Activated B cell treated with CpG ODN at 0.5 μM for 24 hours (primary cell): Measurements from ENCODE around the gene RAD51B. TPM values are rescaled to one million over a fixed set of nuclear protein-coding genes. Genes with fewer than 3 reads are reported as not detected.

Experiments used
- ATAC-seq: fragments of 200-7000 bp; cut with Tn5 transposase; one replicate; pipeline ENCODE4 v1.10.0; 2021; ENCODE audit warnings: low read depth, mild to moderate bottlenecking, moderate library complexity
- CTCF ChIA-PET: fragments of 350-600 bp; sonication (Branson Sonifier 250); formaldehyde crosslinking; loops from one replicate; lab custom pipeline; 2021; ENCODE audit warnings: antibody characterized with exemption; lab: Charles Lee
- POLR2A ChIA-PET: fragments of 350-600 bp; sonication (Branson Sonifier 250); formaldehyde crosslinking; loops from one replicate; lab custom pipeline; 2021; ENCODE audit warnings: antibody characterized with exemption; lab: Charles Lee
- DNase-seq: peaks from one replicate; pipeline ENCODE4 v3.0.0; 2022
- H3K27ac Mint-ChIP-seq: one replicate; pipeline ENCODE4 v1.8.0; 2020; ENCODE audit warnings: mixed read lengths
- H3K27me3 Mint-ChIP-seq: one replicate; pipeline ENCODE4 v1.8.0; 2021; ENCODE audit warnings: mixed read lengths
- H3K36me3 Mint-ChIP-seq: one replicate; pipeline ENCODE4 v1.8.0; 2021; ENCODE audit warnings: low read depth, mixed read lengths
- H3K4me1 Mint-ChIP-seq: one replicate; pipeline ENCODE4 v1.8.0; 2021; ENCODE audit warnings: mixed read lengths
- H3K4me3 Mint-ChIP-seq: one replicate; pipeline ENCODE4 v1.8.0; 2020; ENCODE audit warnings: mild to moderate bottlenecking, mixed read lengths
- H3K9me3 Mint-ChIP-seq: one replicate; pipeline ENCODE4 v1.8.0; 2020; ENCODE audit warnings: mixed read lengths
- intact Hi-C: fragments of 100-400 bp; cut with micrococcal nuclease; formaldehyde crosslinking; loops from one replicate; pipeline ENCODE4 v1.15.1; 2024
- total RNA-seq: library from RNA; stranded (reverse); gene quantifications from 2 replicates; pipeline ENCODE4 v1.2.3, GENCODE V29; 2022
- TF ChIP-seq, protein P1 (sequence below): fragments of 200-600 bp; IDR thresholded peaks from one replicate; pipeline ENCODE4 v1.8.0; 2022; ENCODE audit warnings: antibody characterized with exemption, mild to moderate bottlenecking

RAD51B gene
- total RNA-seq, 1 donor from 2014 or later = 53.9 TPM

DNA sequence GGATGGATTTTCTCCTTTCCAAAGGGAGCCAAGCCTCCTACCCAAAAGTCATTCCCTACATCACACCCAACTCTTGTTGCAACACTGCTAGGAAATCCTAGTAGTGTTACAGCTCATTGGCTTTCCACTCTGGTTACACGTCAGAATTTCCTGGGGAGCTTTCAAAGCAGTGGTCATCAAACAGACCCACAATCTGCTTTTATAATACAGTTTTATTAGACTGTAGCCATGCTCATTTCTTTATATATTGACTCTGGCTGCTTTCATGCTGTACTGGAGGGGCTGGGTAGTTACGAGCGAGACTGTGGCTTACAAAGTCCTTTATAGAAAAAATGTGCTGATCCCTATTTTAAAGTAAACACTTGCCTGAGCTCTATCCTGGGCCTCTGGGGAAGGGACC, 37.5 kb upstream of the RAD51B start:
- peaks cover 98% of the 10 kb centered on the region for H3K36me3 Mint-ChIP-seq
- intact Hi-C loops = no loop called here

DNA sequence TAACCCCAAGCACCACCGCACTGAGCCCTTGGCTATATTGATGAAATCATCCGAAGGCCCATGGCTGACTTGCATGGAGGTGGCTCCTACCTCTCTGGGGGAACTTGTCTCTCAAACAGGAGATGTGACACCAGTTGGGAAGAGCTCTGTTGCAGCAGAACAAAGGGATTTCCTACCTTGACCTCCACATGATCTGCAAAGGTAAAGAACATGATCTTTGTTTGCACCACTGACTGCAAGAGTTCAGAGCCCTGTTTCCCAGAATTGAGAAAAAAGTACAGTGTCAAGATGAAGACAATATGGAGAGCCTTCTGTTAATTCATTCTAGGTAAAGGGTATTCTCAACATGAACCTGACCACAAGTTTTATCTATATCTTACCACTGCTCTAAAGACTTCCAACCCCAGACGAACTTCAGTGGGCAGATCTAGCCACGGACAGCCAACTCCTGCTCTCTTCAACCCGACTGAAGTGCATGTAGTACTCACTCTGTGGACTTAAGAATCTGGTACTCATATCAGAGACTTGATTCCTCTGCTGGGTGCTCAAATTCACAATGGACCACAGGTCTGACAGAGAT, 35.2 kb upstream of the RAD51B start:
- intact Hi-C loops = no loop called here
- Mint-ChIP-seq H3K27ac (no peak overlapping the region), H3K9me3 (no peaks in the 10 kb centered on the region), H3K27me3 (no peaks in the 10 kb centered on the region), H3K36me3 (peaks cover 100% of the 10 kb centered on the region), H3K4me1 (no peaks in the 10 kb centered on the region), H3K4me3 (no peak overlapping the region)
- ChIA-PET POLR2A (no interaction called here), CTCF (no interaction called here)
- TF ChIP-seq, protein P1, sequence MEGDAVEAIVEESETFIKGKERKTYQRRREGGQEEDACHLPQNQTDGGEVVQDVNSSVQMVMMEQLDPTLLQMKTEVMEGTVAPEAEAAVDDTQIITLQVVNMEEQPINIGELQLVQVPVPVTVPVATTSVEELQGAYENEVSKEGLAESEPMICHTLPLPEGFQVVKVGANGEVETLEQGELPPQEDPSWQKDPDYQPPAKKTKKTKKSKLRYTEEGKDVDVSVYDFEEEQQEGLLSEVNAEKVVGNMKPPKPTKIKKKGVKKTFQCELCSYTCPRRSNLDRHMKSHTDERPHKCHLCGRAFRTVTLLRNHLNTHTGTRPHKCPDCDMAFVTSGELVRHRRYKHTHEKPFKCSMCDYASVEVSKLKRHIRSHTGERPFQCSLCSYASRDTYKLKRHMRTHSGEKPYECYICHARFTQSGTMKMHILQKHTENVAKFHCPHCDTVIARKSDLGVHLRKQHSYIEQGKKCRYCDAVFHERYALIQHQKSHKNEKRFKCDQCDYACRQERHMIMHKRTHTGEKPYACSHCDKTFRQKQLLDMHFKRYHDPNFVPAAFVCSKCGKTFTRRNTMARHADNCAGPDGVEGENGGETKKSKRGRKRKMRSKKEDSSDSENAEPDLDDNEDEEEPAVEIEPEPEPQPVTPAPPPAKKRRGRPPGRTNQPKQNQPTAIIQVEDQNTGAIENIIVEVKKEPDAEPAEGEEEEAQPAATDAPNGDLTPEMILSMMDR = no peak
- DNase-seq (no peak), ATAC-seq (no peak)

More for the DNA sequence above, 37.5 kb upstream of the RAD51B start:
- Mint-ChIP-seq H3K27ac (no peak overlapping the region), H3K27me3 (no peaks in the 10 kb centered on the region), H3K4me3 (no peak overlapping the region), H3K4me1 (no peaks in the 10 kb centered on the region), H3K9me3 (no peaks in the 10 kb centered on the region)
- ChIA-PET CTCF (no interaction called here), POLR2A (interaction anchor here (0.6 kb wide), 1 partner anchor 1992 kb away, joined by 3 read pairs; no protein-coding TSS in a partner anchor)
- ATAC-seq (no peak), DNase-seq (no peak)
- TF ChIP-seq, protein P1 = no peak

DNA sequence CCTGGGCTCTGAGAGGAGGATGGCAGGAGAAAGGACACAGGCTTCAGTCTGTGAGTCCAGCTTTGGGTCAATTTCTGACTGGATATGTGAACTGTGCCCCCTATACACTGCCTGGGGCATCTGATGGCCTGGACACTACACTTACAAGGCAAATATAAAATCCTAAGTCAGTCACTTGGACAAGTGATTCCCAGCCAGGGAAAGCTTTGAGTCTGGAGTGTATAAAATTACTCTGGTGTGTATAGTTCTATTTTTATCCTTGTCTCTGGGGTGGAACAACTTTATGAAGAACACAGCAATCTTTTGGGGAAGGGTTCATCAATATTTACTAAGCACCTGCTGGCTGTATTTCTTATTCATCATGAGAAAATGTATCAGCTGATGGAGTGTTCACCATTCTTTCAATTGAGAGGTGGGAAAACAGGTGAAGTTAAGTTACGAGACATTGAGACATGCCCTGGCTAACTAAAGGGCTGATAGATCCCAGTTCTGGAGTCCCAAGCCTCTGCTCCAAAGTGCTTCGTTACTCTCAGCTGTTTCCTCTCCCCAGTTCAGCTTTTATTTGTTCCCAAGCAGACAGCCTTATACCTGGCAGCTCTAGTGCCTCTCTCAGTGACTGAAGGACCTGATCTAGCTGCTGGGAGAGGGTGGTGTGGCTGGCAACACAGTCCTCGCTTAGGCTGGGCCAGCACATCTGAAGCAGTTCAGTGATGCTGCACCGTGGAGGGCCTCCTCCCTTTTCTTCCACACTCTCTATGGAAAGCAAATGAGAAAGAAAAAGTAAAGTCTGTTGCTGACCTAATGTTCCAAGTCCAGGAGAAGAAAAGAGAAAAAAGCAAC, 34.1 kb upstream of the RAD51B start:
- Mint-ChIP-seq H3K36me3 (peaks cover 99% of the 10 kb centered on the region), H3K27me3 (no peaks in the 10 kb centered on the region), H3K9me3 (no peaks in the 10 kb centered on the region), H3K4me1 (no peaks in the 10 kb centered on the region), H3K4me3 (no peak overlapping the region), H3K27ac (no peak overlapping the region)
- no peak for ATAC-seq
- DNase-seq = no peak
- ChIA-PET POLR2A (no interaction called here), CTCF (no interaction called here)
- intact Hi-C loops = no loop called here
- TF ChIP-seq, protein P1 = no peak

DNA sequence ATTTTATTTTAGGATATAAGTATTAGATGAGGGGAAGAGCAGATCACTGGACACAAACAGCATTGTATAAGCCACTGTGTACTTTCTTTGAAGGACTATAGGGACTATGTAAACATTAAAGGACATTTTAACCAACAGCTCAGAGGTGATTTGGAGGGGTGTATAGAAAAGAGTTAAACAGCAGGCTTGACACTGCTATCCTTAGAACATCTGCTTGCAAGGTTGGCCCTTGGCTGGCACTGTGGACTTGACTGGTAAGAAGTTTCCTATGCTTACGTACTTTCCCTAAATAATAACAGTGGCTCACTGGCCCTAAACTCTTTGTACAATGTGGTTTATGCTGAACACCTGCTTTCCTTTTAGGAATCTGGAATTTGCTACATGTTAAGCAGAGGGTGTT, 31.9 kb upstream of the RAD51B start:
- Mint-ChIP-seq H3K27ac (no peak overlapping the region), H3K4me3 (no peak overlapping the region), H3K4me1 (no peaks in the 10 kb centered on the region), H3K9me3 (no peaks in the 10 kb centered on the region), H3K27me3 (no peaks in the 10 kb centered on the region), H3K36me3 (peaks cover 91% of the 10 kb centered on the region)
- DNase-seq (no peak), ATAC-seq (no peak)
- CTCF ChIA-PET = no interaction called here
- POLR2A ChIA-PET = interaction anchor here (0.7 kb wide), 1 partner anchor 19 kb away, joined by 3 read pairs; no protein-coding TSS in a partner anchor
- intact Hi-C loops = no loop called here
- TF ChIP-seq, protein P1 = no peak

DNA sequence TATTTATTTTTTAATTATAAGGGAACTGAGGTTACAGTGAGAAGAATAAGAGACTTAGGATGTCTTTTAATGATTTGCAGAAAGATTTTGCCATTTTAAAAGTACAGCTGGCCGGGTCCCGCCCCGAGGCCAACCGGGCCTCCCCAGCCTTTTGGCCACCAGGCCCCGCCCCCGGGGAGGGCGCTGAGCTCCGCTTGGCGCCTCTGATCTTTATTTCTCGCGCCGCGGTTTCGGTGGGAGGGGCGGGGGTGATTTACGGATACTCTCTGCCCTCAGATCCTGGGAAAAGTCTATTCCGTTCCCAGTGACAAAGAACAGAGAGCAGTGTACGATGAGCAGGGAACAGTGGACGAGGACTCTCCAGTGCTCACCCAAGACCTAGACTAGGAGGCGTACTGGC, 20.8 kb upstream of the RAD51B start:
- H3K9me3 Mint-ChIP-seq = no peaks in the 10 kb centered on the region
- intact Hi-C loops = no loop called here
- H3K4me3 Mint-ChIP-seq = no peak overlapping the region
- H3K4me1 Mint-ChIP-seq = no peaks in the 10 kb centered on the region
- ChIA-PET CTCF (no interaction called here), POLR2A (no interaction called here)
- ATAC-seq (no peak), DNase-seq (no peak)
- TF ChIP-seq, protein P1 = no peak
- no peaks in the 10 kb centered on the region for H3K27me3 Mint-ChIP-seq
- no peak overlapping the region for H3K27ac Mint-ChIP-seq
- peaks cover 80% of the 10 kb centered on the region for H3K36me3 Mint-ChIP-seq
